GM21515 (cell line): ENCODE measurements around the gene EXD3.
"Not testable (repeated sequence)": the region's sequence is repeated elsewhere in the genome, so short reads cannot be mapped to it uniquely, and the experiment has no call there.

Experiments
- ATAC-seq: cut with Tn5 transposase; IDR thresholded peaks from one replicate; pipeline ENCODE4 v1.9.1; 2021; ENCODE audit not compliant: unreplicated experiment

Gene EXD3

DNA sequence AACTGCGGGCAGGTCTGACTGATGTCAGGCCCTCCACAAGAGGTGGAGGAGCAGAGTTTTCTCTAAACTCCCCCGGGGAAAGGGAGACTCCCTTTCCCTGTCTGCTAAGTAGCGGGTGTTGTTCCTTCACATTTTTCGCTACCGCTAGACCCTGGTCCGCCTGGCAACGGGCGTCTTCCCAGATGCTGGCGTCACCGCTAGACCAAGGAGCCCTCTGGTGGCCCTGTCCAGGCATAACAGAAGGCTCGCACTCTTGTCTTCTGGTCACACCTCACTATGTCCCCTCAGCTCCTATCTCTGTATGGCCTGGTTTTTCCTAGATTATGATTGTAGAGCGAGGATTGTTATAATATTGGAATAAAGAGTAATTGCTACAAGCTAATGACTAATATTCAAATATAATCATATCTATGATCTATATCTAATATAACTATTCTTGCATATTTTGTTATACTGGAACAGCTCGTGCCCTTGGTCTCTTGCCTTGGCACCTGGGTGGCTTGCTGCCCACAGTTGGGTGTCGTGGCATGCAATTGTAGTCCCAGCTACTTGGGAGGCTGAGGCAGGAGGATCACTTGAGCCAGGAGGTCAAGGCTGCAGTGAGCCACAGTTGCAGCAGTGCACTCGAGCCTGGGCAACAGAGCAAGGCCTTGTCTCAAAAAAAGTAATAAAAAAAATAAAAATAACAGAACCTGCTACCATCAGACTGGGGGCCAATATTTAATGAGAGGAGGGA lies 160.6 kb downstream of the EXD3 start:
- ATAC-seq: not testable (repeated sequence)
